HG03064 (cell line): ENCODE measurements around the gene SDR42E1.

Experiments used
- ATAC-seq: cut with Tn5 transposase; IDR thresholded peaks from one replicate; pipeline ENCODE4 v1.9.1; 2021; ENCODE audit warnings: low read depth; ENCODE audit not compliant: unreplicated experiment

The SDR42E1 gene

GRCh38 chr16:81942007-81942601 lies 69.2 kb downstream of the SDR42E1 start:
- no peak for ATAC-seq

- no peak for ATAC-seq
These were observed 70.3 kb downstream of the SDR42E1 start for GRCh38 chr16:81940781-81941560.

DNA sequence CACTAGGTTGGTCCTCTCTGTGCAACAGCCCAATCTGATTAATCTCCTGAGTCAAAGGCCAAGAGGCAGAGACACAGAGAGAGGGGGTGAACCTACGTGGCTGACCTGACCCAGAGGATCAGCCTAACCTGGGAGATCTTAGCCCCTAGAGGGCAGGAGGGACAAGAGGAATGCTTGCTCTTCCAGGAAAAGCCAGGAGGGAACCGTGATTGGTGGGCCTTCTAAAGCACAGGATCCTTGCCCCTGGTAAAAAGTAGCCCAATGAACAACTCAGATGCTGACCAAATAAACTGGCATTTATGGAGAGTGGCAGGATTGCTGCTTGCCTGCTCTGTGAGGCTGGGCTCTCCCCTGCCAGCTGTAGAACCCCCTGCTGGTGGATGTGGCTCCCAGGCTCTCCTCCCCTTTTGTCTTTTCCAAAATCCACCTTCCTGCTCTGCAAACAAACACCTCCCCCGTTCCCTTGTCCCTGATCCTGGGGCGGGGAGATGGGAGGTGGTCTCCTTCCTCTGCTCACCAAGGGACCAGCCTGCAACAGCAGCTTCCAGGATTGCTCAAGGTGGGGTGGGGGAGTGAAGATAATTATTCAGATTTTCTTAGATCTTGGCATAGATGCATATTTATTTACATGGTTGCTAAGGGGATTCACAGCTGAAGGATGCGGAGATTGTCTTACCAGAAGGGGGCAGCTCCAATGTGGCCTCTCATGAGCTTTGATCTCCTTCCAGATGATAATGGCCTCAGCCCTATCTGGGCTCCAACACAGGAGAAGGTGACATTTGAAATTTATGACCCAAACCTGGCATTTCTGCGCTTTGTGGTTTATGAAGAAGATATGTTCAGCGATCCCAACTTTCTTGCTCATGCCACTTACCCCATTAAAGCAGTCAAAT lies 71.9 kb downstream of the SDR42E1 start:
- no peak for ATAC-seq
